GM21367 (cell line): ENCODE data around the gene LYG2.
"Not testable (repeated sequence)": the region's sequence is repeated elsewhere in the genome, so short reads cannot be mapped to it uniquely, and the experiment has no call there.

ENCODE experiments used
- ATAC-seq: cut with Tn5 transposase; IDR thresholded peaks from one replicate; pipeline ENCODE4 v1.9.1; 2021; ENCODE audit not compliant: unreplicated experiment

The LYG2 gene

GRCh38 chr2:99255491-99256318 is at the start of gene LYG2:
TSS of gene LYG2 (minus strand) at chr2:99255666. CDS start at chr2:99254260, 1,406 bp downstream.
- no peak for ATAC-seq

DNA sequence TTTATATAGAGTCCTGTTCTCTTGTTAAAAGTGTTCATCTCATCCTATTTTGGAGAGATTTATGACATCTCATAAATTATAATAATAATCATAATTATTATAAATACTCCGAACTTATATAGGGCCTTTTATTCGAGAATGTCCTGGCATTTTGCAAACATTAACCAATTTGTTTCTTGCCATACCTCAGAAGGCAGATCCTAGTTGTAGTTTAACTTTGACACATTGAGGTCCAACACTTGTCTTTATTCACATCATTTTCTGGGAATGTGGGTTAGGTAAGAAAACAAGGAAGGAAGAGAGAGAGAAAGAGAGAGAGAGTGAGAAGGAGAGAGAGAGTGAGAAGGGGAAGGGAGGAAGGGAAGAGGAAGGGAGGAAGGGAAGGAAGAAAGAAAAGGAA is 45.6 kb upstream of the LYG2 start, which contains the start of gene LYG1:
Gene LYG1 (minus strand): TSS at position 101 of the 400 bp plus-strand sequence. CDS start 5,527 bp downstream, outside the sequence.
- ATAC-seq = not testable (repeated sequence)

GRCh38 chr2:99299580-99299979 is 44.1 kb upstream of the LYG2 start:
- ATAC-seq = no peak

DNA sequence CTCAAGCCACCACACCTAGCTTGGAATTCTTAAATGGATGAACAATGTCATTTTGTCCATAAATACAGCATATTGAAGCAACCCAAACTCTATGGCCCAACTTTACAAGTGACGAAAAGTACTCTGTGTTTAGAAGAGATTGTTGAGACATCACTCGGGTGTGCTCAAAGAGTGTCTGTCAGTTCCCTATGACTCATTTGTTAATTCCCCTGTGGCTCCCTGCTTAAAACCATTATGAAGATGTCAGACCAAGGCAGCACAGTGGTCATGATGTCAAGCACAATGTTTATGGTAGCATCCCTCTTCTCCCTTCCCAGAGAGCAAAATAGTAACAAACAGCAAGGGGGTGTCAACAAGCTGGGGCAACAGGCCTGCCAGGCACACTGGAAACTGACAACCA is 42.5 kb upstream of the LYG2 start:
- no peak for ATAC-seq

DNA sequence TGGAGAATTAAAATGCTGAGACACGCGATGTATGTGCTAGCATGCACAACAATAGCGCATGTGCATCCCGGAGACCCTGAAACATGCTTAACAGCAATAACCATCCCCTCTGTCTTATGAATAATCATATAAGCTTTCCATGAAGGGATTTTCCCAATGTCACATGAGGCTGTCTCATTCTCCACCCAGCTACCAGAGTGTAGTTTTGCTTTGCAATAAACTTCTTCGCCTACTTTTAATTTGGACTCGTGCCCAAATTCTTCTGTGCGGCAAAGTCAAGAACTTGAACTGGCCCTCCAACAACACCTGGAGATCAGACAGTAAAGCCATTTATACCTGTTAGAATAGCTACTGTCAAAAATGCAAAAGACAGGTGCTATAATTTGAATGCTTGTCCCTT is 30.1 kb upstream of the LYG2 start:
- no peak for ATAC-seq

DNA sequence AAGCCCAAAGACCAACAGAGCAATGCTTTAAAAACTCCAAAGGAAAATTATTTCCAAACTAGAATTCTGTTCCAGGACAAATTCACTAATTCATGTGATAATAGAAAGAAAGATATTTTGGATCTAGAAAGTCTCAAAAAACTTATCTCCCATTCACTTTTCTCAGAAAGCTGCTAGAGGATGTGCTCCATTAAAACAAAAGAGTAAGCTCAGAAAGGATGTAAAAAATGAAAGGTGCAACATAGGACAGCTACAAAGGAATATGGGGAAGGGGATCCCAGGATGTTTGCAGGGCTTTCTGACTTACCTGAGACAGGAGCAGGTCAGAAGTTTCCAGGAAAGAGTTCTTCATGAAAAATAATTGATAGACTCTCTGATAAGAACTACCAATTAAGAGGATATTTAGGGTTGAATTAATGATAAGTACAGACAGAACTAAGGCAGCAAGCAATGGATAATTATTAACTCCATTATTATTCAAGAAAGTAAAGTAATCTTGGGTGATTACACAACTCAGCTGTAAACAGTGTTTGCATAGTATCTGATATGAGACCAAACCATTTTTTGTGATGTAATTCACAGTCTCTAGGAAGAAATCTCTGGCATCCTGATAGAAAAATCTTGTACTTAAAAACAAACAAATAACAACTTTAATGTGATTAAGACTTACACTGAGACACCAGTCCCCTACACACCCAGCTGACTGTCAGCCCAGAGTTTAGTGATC is 24.7 kb upstream of the LYG2 start:
- ATAC-seq = no peak

- no peak for ATAC-seq
Measured at GRCh38 chr2:99278793-99279291, 23.4 kb upstream of the LYG2 start.

DNA sequence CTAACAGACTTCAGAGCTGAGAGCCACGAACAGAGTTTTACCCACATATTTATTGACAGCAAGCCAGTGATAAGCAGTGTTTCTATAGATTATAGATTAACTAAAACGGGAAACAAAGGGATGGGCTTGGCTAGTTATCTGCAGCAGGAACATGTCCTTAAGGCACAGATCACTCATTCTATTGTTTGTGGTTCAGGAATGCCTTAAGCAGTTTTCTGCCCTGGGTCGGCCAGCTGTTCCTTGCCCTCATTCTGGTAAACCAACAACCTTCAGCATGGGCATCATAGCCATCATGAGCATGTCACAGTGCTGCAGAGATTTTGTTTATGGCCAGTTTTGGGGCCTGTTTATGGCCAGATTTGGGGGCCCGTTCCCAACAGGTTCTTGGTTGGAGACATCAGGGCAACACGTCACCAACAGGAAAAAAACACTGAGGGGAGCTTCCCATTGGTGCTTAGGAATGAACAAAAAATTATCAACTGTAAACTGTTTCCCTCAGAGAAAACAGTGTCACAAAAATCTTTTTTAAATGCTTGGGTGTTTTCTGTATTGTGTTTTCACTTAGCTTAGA is 22.8 kb upstream of the LYG2 start:
- not testable (repeated sequence) for ATAC-seq

GRCh38 chr2:99275882-99276281 is 20.4 kb upstream of the LYG2 start:
- no peak for ATAC-seq

DNA sequence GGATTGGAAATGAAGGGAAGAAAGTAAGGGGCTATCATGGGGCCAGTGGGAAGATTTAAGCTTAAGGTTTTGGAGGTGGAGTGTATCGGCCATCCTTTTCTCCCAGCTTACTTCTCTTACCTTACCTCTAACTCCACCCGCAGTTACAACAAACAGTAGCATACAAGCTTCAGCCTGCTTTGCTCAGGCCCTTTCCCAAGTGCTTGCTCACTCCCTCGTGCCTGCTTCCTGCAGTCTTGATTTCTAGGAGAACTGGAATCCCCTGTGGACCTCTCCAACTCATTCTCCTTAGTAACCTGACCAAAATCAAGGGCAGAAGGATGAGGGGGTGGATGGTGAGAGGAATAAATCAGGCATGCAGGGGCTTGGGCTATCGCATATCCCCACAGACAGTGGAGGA is 5.8 kb upstream of the LYG2 start:
- no peak for ATAC-seq

DNA sequence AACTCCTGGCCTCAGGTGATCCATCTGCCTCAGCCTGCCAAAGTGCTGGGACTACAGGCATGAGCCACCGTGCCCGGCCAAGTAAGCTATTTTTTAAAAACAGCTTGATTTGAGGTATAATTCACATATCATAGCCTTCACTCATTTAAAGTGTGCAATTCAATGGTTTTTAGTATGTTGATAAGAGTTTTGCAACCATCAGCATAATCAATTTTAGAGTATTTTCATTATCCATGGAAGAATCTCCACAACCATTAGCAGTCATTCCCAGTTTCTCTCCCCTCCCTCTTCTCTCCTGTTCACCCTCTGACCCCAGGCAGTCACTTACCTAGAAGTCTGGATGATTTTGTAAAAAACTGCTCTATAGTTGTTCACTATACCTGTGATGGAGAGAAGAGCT is 4.7 kb upstream of the LYG2 start:
- ATAC-seq = no peak

GRCh38 chr2:99259465-99259864 is 4.0 kb upstream of the LYG2 start:
- ATAC-seq = no peak

DNA sequence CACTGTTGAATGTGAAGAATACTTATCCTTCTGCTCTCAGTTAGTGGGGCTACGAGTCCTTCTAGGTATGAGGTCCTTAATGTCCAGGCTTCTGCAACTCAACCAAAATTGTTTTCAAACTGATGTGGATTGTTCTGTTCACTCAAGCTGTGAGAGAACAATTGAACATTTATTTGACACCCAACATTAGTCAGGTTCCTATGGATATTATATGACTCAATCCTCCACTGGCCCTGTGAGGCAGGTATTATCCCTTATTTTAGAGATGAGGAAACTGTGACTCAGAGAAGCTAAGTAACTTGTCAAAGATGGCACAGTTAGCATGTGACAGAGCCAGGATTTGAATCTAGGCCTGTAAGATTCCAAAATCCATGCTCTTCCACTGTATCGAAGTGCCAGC is 1.2 kb upstream of the LYG2 start:
- no peak for ATAC-seq

GRCh38 chr2:99249951-99250350 is 5.5 kb downstream of the LYG2 start:
- ATAC-seq = no peak

- no peak for ATAC-seq
Measured at GRCh38 chr2:99242151-99242550, 13.3 kb downstream of the LYG2 start.

GRCh38 chr2:99240431-99240830 is 15.0 kb downstream of the LYG2 start:
- no peak for ATAC-seq

DNA sequence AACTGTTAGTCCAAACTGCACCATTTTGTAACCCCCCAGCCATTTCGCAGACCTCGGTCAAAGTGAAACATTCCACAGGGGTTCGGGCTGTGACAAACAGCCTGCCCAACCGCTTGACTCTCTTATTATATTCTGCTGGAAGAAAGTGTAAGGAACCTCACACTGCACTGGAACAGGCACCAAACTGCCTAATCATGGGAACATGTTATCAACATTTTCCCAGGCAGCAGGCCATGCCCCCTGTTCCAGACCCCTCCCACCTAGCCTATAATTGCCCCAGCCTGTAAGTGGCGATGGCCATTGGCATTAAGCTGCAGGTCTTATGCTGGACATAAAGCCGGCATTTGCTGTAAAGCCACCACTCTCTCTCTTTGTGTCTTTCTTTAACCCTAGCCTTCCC is 16.9 kb downstream of the LYG2 start:
- no peak for ATAC-seq

- ATAC-seq = not testable (repeated sequence)
Measured at GRCh38 chr2:99233177-99233576, 22.3 kb downstream of the LYG2 start.

DNA sequence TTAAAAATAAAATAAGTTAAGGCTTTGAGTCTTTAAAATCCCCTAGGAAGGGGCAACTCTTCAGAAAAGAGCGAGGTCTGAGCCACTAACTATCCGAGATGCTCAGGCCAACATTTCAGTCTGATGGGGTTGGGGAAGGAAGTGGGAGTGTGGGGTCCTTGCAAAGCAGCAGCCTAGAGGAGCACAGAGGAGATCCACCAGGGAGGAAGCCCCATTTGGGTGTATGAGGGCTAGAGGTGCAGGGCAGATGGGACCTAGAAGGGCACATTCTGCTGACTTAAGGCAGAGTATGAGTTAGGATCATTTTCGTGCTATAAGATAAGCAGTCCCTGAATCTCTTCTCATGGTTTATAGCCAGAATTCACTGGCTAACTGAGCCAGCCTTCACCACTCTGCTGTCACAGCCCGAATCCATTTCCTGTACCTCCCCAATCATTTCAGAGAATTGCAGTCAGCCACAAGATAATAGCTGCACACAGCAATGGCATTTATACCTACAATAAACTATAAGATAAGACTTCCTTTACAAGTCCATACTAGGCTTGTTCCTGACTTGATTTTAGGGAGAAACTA is 37.5 kb downstream of the LYG2 start:
- ATAC-seq = no peak

GRCh38 chr2:99216096-99216495 is 39.4 kb downstream of the LYG2 start:
- ATAC-seq = no peak

DNA sequence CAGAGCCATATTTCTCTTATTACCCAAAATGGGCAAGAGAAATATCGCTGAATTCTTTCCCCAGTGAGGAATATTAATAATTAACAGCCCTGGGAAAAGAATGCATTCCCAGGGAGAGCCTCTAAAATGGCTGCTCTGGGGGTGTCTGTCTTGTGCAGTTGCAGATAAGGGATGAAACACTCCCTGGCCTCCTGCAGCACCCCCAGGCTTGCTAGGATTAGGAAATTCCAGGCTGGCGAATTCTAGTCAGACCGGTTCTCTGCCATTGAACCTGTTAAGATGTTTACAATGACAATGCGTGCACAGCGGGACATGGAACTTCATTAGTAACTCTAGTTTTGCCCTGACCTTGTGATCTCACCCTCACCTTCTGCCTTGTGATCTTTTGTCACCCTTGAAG is 50.0 kb downstream of the LYG2 start:
- no peak for ATAC-seq
